ENCODE data around the gene PRKCA. TPM values are rescaled to one million over a fixed set of nuclear protein-coding genes. Genes with fewer than 3 reads are reported as not detected.

PRKCA gene
- total RNA-seq, 1 experiment from 2014 or later, result 29.6 TPM

- Histone ChIP-seq H3K4me1 (no peaks in the 10 kb centered on the region; the same call in 1 of the 2 replicates), H3K36me3 (ENCODE audit: control insufficient read depth, insufficient read depth, low read length) (no peaks in the 10 kb centered on the region), H3K4me3 (ENCODE audit: low read depth, low read length) (no peak overlapping the region), H3K9me3 (no peaks in the 10 kb centered on the region; the same call in 1 of the 2 replicates), H3K27me3 (replicated peaks; ENCODE audit: control insufficient read depth, insufficient read depth, low read length) (no peaks in the 10 kb centered on the region)
- Mint-ChIP-seq H3K9me3 (ENCODE audit: unreplicated experiment) (peaks cover 10% of the 10 kb centered on the region), H3K4me1 (ENCODE audit: low read depth, unreplicated experiment) (no peaks in the 10 kb centered on the region), H3K27me3 (ENCODE audit: insufficient read depth, unreplicated experiment) (no peaks in the 10 kb centered on the region), H3K4me3 (ENCODE audit: unreplicated experiment) (no peak overlapping the region), H3K36me3 (ENCODE audit: insufficient read depth, unreplicated experiment) (no peaks in the 10 kb centered on the region), H3K27ac (ENCODE audit: unreplicated experiment) (no peak overlapping the region)
- ChIA-PET POLR2A (no interaction called here), CTCF (no interaction called here)
- BruUV-seq (replicated peaks), result no TSS peak
- no peak for DNase-seq
- intact Hi-C loops (cut with micrococcal nuclease; ENCODE audit: unreplicated experiment), result no loop called here
- no peak for TF ChIP-seq CTCF (IDR thresholded peaks at IDR 0.05; ENCODE audit: insufficient read depth in 1 of 2, low read depth in 1 of 2, low read length in 1 of 2, severe bottlenecking in 1 of 2, unreplicated experiment in 1 of 2)
These were observed 99.0 kb downstream of the PRKCA start for GRCh38 chr17:66401364-66401763.

DNA sequence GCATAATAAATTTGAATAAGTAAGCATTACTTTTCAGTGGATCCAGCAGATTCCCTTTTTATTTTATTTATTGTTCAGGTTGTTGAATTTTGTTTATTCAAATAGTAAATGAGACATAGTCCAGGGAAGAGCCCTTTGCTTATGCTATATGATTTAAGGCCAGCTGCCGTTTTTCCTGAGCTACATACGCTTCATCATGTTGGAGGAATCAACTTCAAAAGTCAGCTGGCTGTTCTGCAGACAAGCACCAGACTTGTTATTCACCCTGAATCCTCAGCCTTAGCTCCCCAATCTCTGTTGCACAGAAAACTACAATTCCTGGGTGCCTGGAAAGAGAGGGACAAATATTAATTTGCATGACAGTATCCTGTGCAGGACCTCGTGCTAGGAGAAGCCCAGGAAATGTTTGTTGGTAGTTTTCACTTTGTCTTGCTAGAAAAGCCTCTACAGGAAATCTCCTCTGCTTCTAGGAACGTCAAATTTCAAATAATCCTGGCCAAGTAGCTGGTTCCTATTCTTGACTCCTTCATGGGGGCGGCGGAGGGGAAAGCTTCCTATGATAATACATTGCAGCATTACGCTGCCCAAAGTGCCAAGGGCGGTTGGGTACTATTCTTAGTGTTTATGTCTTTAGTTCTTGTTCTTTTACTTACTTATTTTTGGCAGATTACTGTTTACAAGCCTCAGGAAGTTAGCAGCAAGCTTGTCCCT, 101.6 kb downstream of the PRKCA start:
- no peak for TF ChIP-seq CTCF (IDR thresholded peaks at IDR 0.05; ENCODE audit: insufficient read depth in 1 of 2, low read depth in 1 of 2, low read length in 1 of 2, severe bottlenecking in 1 of 2, unreplicated experiment in 1 of 2)
- Mint-ChIP-seq H3K27me3 (ENCODE audit: insufficient read depth, unreplicated experiment) (no peaks in the 10 kb centered on the region), H3K27ac (ENCODE audit: unreplicated experiment) (no peak overlapping the region), H3K4me3 (ENCODE audit: unreplicated experiment) (no peak overlapping the region), H3K36me3 (ENCODE audit: insufficient read depth, unreplicated experiment) (no peaks in the 10 kb centered on the region), H3K9me3 (ENCODE audit: unreplicated experiment) (no peaks in the 10 kb centered on the region), H3K4me1 (ENCODE audit: low read depth, unreplicated experiment) (no peaks in the 10 kb centered on the region)
- DNase-seq, result no peak
- ChIA-PET CTCF (no interaction called here), POLR2A (interaction anchor here (0.5 kb wide), 1 partner anchor 100 kb away, joined by 5 read pairs; no protein-coding TSS in a partner anchor)
- no peak overlapping the region for H3K4me3 ChIP-seq (ENCODE audit: low read depth, low read length)
- H3K9me3 ChIP-seq, result no peaks in the 10 kb centered on the region; the same call in 1 of the 2 replicates
- intact Hi-C loops (cut with micrococcal nuclease; ENCODE audit: unreplicated experiment), result no loop called here
- no TSS peak for BruUV-seq (replicated peaks)
- peaks cover 2% of the 10 kb centered on the region; the same call in 1 of the 2 replicates for H3K4me1 ChIP-seq
- no peaks in the 10 kb centered on the region for H3K27me3 ChIP-seq (replicated peaks; ENCODE audit: control insufficient read depth, insufficient read depth, low read length)
- H3K36me3 ChIP-seq (ENCODE audit: control insufficient read depth, insufficient read depth, low read length), result no peaks in the 10 kb centered on the region

DNA sequence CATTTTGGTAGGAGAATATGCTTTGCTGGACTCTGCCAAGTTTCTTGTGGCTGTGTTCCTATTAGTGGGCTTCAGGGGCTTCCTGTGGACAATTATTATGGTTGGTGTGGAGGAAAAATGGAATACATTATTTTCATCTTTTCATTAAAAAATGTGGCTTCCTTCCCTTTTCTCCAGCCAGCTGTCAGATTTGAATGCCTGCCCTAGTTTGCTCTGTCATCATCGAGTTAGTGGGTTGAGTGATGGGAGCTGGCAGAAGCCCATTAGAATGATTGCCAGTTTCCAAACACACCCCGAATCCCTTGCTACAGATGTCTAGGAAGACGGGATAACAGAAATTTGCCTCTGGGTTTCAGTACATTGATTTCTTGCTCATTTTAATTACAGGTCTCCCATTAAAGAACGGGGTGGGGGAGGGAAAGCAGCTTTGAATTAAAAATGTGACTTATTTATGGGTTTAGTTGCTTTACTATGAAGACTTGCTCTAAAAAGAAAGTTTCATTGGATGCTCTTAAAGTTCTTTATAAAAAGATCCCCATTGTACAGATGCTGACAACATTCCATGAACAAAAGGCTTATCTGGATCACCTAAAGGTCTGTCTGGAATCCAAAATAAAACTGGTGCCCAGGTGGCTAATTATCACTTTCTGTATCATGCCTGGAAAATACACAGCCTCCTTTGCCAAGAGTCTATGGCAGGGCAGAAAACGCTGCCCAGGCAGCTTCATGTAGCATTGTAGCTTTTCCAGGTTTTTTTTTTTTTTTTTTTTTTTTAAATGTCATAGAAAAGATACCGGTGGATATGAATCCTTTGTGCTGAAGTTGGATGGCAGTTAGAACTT, 103.6 kb downstream of the PRKCA start:
- no peak for TF ChIP-seq CTCF (IDR thresholded peaks at IDR 0.05; ENCODE audit: insufficient read depth in 1 of 2, low read depth in 1 of 2, low read length in 1 of 2, severe bottlenecking in 1 of 2, unreplicated experiment in 1 of 2)
- Mint-ChIP-seq H3K27ac (ENCODE audit: unreplicated experiment) (no peak overlapping the region), H3K4me1 (ENCODE audit: low read depth, unreplicated experiment) (no peaks in the 10 kb centered on the region), H3K36me3 (ENCODE audit: insufficient read depth, unreplicated experiment) (no peaks in the 10 kb centered on the region), H3K4me3 (ENCODE audit: unreplicated experiment) (no peak overlapping the region), H3K9me3 (ENCODE audit: unreplicated experiment) (no peaks in the 10 kb centered on the region), H3K27me3 (ENCODE audit: insufficient read depth, unreplicated experiment) (no peaks in the 10 kb centered on the region)
- Histone ChIP-seq H3K36me3 (ENCODE audit: control insufficient read depth, insufficient read depth, low read length) (no peaks in the 10 kb centered on the region), H3K4me3 (ENCODE audit: low read depth, low read length) (no peak overlapping the region), H3K9me3 (no peaks in the 10 kb centered on the region), H3K27me3 (replicated peaks; ENCODE audit: control insufficient read depth, insufficient read depth, low read length) (no peaks in the 10 kb centered on the region), H3K4me1 (peaks cover 8% of the 10 kb centered on the region; the same call in 1 of the 2 replicates)
- POLR2A ChIA-PET, result no interaction called here
- BruUV-seq (replicated peaks), result no TSS peak
- intact Hi-C loops (cut with micrococcal nuclease; ENCODE audit: unreplicated experiment), result no loop called here
- DNase-seq, result no peak
- CTCF ChIA-PET, result interaction anchor here (0.5 kb wide), 1 partner anchor 237 kb away, joined by 3 read pairs; no protein-coding TSS in a partner anchor

Data from Caco-2 (cell line).